Psoas muscle (tissue), 8 donors: ENCODE measurements around the gene EPS8L3. TPM values are rescaled to one million over a fixed set of nuclear protein-coding genes. Genes with fewer than 3 reads are reported as not detected.

ENCODE experiments used
- ATAC-seq, 4 donors: fragments of 200-7000 bp; cut with Tn5 transposase; one replicate each; pipeline ENCODE4 v1.9.1; 2020; ENCODE audit warnings: moderate library complexity in 3 of 4, mild to moderate bottlenecking in 2 of 4
- DNase-seq, 2 donors: peaks; one replicate each; pipeline ENCODE4 v3.0.0-alpha.2; 2020
- H3K27ac ChIP-seq: fragments of 200-600 bp; one replicate; pipeline ENCODE4 v1.8.0; 2022
- H3K27me3 ChIP-seq, 3 donors: fragments of 200-600 bp in 1 of 3; one replicate each; pipeline versions ENCODE4 v1.6.1 to v1.8.0; 2013 to 2022; ENCODE audit warnings: low read length in 2 of 3, mild to moderate bottlenecking in 2 of 3, moderate library complexity in 1 of 3; ENCODE audit not compliant: insufficient read depth in 3 of 3
- H3K36me3 ChIP-seq, 2 donors: fragments of 200-600 bp in 1 of 2; one replicate each; pipeline versions ENCODE4 v1.6.1 to v1.8.0; 2013 to 2022; ENCODE audit warnings: low read depth in 1 of 2, mild to moderate bottlenecking in 1 of 2, moderate library complexity in 1 of 2; ENCODE audit not compliant: insufficient read depth in 1 of 2
- H3K4me1 ChIP-seq: fragments of 200-600 bp; one replicate; pipeline ENCODE4 v1.8.0; 2022
- H3K4me3 ChIP-seq: fragments of 200-600 bp; one replicate; pipeline ENCODE4 v1.8.0; 2022; ENCODE audit warnings: mild to moderate bottlenecking
- H3K9me3 ChIP-seq: fragments of 200-600 bp; one replicate; pipeline ENCODE4 v1.8.0; 2022
- CTCF ChIP-seq: fragments of 200-600 bp; IDR thresholded peaks from one replicate; pipeline ENCODE4 v1.8.0; 2022; ENCODE audit warnings: antibody characterized with exemption
- WGBS, 3 donors: extraction: QIAGEN DNeasy Blood & Tissue Kit; methylation state at CpG; one replicate each; pipeline versions ENCODE4 v1.1.6 to v1.1.7; 2013; 5-methylcytosine and 5-hydroxymethylcytosine counted together
- intact Hi-C, 2 donors: fragments of 100-400 bp; cut with DNase I; formaldehyde crosslinking; loops; one replicate each; pipeline versions ENCODE4 v1.11.0 to v1.14.2; 2022
- polyA plus RNA-seq, 3 donors: library from polyadenylated mRNA; stranded (reverse); fragments of 200-250 nt; gene quantifications; one replicate each; pipeline ENCODE4 v1.2.3, GENCODE V29; 2013
- total RNA-seq, 4 donors: library from RNA; stranded (reverse); fragmentation: NEBNext Ultra II Directional in 2 of 4; extraction: Animal tissue kit (Norgen Biotek cat#: 25700) in 2 of 4; gene quantifications; one replicate each; pipeline versions ENCODE4 v1.2.1 to v1.2.4, GENCODE V29; 2021 to 2023
- donor health status: healthy with polysubstance abuse.
- donor health status: DM: no; HTN: no; CAD: no; lungs with moderate emphysema.
- donor health status: Bipolar disorder and iron deficiency.
- donor health status: healthy.
- donor health status: DM: yes; HTN: yes; CAD: no.
- donor health status: DM: no; HTN: no; CAD: no.
- donor health status: DM: no; HTN: no; CAD: no.
- donor health status: DM: yes; HTN: yes; CAD: no.

The EPS8L3 gene
- total and polyA plus RNA-seq, 7 donors: 0.03 to 0.64 (median 0.57) TPM; not detected in 4

- H3K27ac ChIP-seq: no peak overlapping the region
- ATAC-seq: no peak
- intact Hi-C loops: loop anchor here (1.0 to 5.0 kb wide), 3 partner anchors 135 to 234 kb away; partner anchors contain the start of genes AHCYL1 (in 2 of the 2) and CSF1 (in 1 of the 2)
Observed at GRCh38 chr1:109777436-109777835, 13.7 kb upstream of the EPS8L3 start.

GRCh38 chr1:109776911-109777310, 13.2 kb upstream of the EPS8L3 start:
- intact Hi-C loops: loop anchor here (1.0 to 5.0 kb wide), 4 partner anchors 135 to 234 kb away; partner anchors contain the start of genes AHCYL1 (in 2 of the 2) and CSF1 (in 1 of the 2)
- peak; percentile 98 for TF ChIP-seq CTCF
- peak; percentile 81 to 87 (median 86) for ATAC-seq
- H3K27ac ChIP-seq: no peak overlapping the region
- no peaks in the 10 kb centered on the region for H3K36me3 ChIP-seq
- H3K9me3 ChIP-seq: no peaks in the 10 kb centered on the region
- H3K4me3 ChIP-seq: no peak overlapping the region
- no peaks in the 10 kb centered on the region for H3K4me1 ChIP-seq
- WGBS, 3 donors: 14 to 42% (median 23%) methylated on average over 4 of the region's 4 CpGs
- H3K27me3 ChIP-seq: no peaks in the 10 kb centered on the region
- DNase-seq: peak; percentile 82 to 89

More at GRCh38 chr1:109777436-109777835, 13.7 kb upstream of the EPS8L3 start:
- no peak for TF ChIP-seq CTCF
- Histone ChIP-seq H3K9me3 (no peaks in the 10 kb centered on the region), H3K27me3 (no peaks in the 10 kb centered on the region), H3K4me1 (no peaks in the 10 kb centered on the region), H3K36me3 (no peaks in the 10 kb centered on the region), H3K4me3 (no peak overlapping the region)
- DNase-seq: peak in 1 of 2 donors; percentile 14
- WGBS, 3 donors: 81 to 95% (median 88%) methylated on average over 7 of the region's 7 CpGs

GRCh38 chr1:109776206-109776835, 12.6 kb upstream of the EPS8L3 start:
- Histone ChIP-seq H3K9me3 (no peaks in the 10 kb centered on the region), H3K4me1 (no peaks in the 10 kb centered on the region), H3K27ac (no peak overlapping the region), H3K4me3 (no peak overlapping the region), H3K27me3 (no peaks in the 10 kb centered on the region), H3K36me3 (no peaks in the 10 kb centered on the region)
- ATAC-seq: no peak
- intact Hi-C loops: loop anchor here in 1 of 2 donors (1.0 to 5.0 kb wide), 2 partner anchors 135 to 136 kb away; partner anchors contain the start of gene CSF1
- peak in 1 of 2 donors; percentile 28 for DNase-seq
- 78 to 85% (median 80%) methylated on average over 6 of the region's 6 CpGs for whole genome bisulfite sequencing, 3 donors
- no peak for TF ChIP-seq CTCF

GRCh38 chr1:109775398-109775797, 11.7 kb upstream of the EPS8L3 start:
- Histone ChIP-seq H3K36me3 (no peaks in the 10 kb centered on the region), H3K4me3 (no peak overlapping the region), H3K4me1 (no peaks in the 10 kb centered on the region), H3K27ac (no peak overlapping the region), H3K27me3 (no peaks in the 10 kb centered on the region), H3K9me3 (no peaks in the 10 kb centered on the region)
- no peak for ATAC-seq
- intact Hi-C loops: loop anchor here in 1 of 2 donors (2.0 to 5.0 kb wide), 2 partner anchors 137 to 231 kb away; partner anchors contain the start of gene CSF1
- no peak for DNase-seq
- 7 to 23% (median 18%) methylated on average over 1 of the region's 1 CpG for WGBS, 3 donors
- TF ChIP-seq CTCF: no peak
